ENCODE measurements around the gene ATP5F1C. TPM values are rescaled to one million over a fixed set of nuclear protein-coding genes. Genes with fewer than 3 reads are reported as not detected.

The ATP5F1C gene
- total RNA-seq, 4 donors from 2014 or later = 193 to 492 (median 332) TPM

- in situ Hi-C loops (cut with MboI; ENCODE audit: low pct_ligation_motif_present in 1 of 4, low pct_unique_long_range_greater_than_20kb in 1 of 4, low sequenced_read_pairs in 3 of 4) = no loop called here
- TF ChIP-seq POLR2A (IDR thresholded peaks at IDR 0.05) = no peak
- no peak for TF ChIP-seq EP300 (IDR thresholded peaks at IDR 0.05; ENCODE audit: low read depth)
- peak in 2 of 5 experiments; percentile 17 to 33 for TF ChIP-seq CTCF (IDR thresholded peaks at IDR 0.05)
- 0 to 2% methylated on average over 9 to 17 of the region's 17 CpGs for WGBS, 2 donors (ENCODE audit: low coverage in 1 of 2)
- DNase-seq = peak; percentile 44
- H3K27ac ChIP-seq = peak overlapping the region in 3 of 4 donors; percentile 78 to 83 (median 81)
- H3K36me3 ChIP-seq = peaks cover 0 to under 1% (median 0%) of the 10 kb centered on the region in 4 donors
- intact Hi-C loops (cut with DNase I; ENCODE audit: low total_unique reads) = no loop called here
- H3K27me3 ChIP-seq = no peaks in the 10 kb centered on the region
- H3K4me3 ChIP-seq = peak overlapping the region; percentile 77 to 98 (median 89)
- H3K4me1 ChIP-seq = peaks cover 9 to 25% (median 11%) of the 10 kb centered on the region in 4 donors
- no peaks in the 10 kb centered on the region for H3K9me3 ChIP-seq
Observed at GRCh38 chr10:7819121-7819460, 31.1 kb downstream of the ATP5F1C start.

DNA sequence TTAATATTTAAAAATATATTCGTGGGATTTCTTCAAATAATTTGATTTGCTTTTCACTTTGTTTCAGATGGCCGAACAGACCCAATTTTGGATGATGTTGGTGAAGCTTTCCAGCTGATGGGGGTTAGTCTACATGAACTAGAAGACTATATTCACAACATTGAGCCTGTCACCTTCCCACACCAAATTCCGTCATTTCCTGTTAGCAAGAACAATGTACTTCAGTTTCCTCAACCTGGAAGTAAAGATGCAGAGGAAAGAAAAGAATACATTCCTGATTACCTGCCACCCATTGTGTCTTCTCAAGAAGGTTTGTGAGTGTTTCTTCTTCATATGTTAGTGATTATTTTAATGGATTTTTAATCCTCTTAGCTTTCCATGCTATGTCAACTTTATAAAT, 36.3 kb downstream of the ATP5F1C start:
- H3K27me3 ChIP-seq = no peaks in the 10 kb centered on the region
- in situ Hi-C loops (cut with MboI; ENCODE audit: low pct_ligation_motif_present in 1 of 4, low pct_unique_long_range_greater_than_20kb in 1 of 4, low sequenced_read_pairs in 3 of 4) = no loop called here
- 81 to 92% methylated on average over 3 of the region's 3 CpGs for WGBS, 2 donors (ENCODE audit: low coverage in 1 of 2)
- H3K36me3 ChIP-seq = peaks cover 0 to 15% (median 4%) of the 10 kb centered on the region in 4 donors
- TF ChIP-seq POLR2AphosphoS5 (IDR thresholded peaks at IDR 0.05) (no peak), EP300 (IDR thresholded peaks at IDR 0.05; ENCODE audit: low read depth) (no peak), POLR2A (IDR thresholded peaks at IDR 0.05) (no peak), CTCF (IDR thresholded peaks at IDR 0.05) (no peak)
- no peaks in the 10 kb centered on the region for H3K9me3 ChIP-seq
- peaks cover 7 to 13% (median 9%) of the 10 kb centered on the region in 4 donors for H3K4me1 ChIP-seq
- H3K4me3 ChIP-seq = no peak overlapping the region
- no peak for DNase-seq
- H3K27ac ChIP-seq = no peak overlapping the region
- intact Hi-C loops (cut with DNase I; ENCODE audit: low total_unique reads) = no loop called here

DNA sequence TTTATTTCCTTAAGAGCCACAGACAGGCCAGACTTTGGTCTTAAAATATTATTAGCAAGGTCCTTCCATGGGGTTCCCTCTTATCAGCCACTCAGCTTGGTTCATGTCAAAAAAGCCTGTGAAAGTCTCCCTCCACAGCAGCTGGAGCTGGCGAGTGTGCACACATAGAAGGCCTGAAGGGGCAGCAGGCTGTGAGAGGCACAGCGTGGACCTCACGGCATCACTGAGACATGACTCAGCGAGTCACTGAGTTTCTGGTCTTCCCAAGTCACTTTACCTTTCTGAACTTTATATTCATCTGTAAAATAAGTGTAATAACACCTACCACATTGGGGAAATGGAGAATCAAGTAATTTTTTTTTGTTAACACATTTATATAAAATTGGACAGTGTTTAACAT, 39.0 kb downstream of the ATP5F1C start:
- H3K36me3 ChIP-seq = peaks cover 0 to 15% (median 4%) of the 10 kb centered on the region in 4 donors
- no peaks in the 10 kb centered on the region for H3K27me3 ChIP-seq
- peaks cover 0 to 5% (median 0%) of the 10 kb centered on the region in 4 donors for H3K4me1 ChIP-seq
- H3K9me3 ChIP-seq = no peaks in the 10 kb centered on the region
- TF ChIP-seq CTCF (IDR thresholded peaks at IDR 0.05) (no peak), POLR2A (IDR thresholded peaks at IDR 0.05) (no peak), EP300 (IDR thresholded peaks at IDR 0.05; ENCODE audit: low read depth) (no peak), POLR2AphosphoS5 (IDR thresholded peaks at IDR 0.05) (no peak)
- DNase-seq = no peak
- H3K27ac ChIP-seq = no peak overlapping the region
- WGBS, 2 donors (ENCODE audit: low coverage in 1 of 2) = 87 to 100% methylated on average over 4 of the region's 4 CpGs
- intact Hi-C loops (cut with DNase I; ENCODE audit: low total_unique reads) (no loop called here), in situ Hi-C loops (cut with MboI; ENCODE audit: low pct_ligation_motif_present in 1 of 4, low pct_unique_long_range_greater_than_20kb in 1 of 4, low sequenced_read_pairs in 3 of 4) (no loop called here)
- H3K4me3 ChIP-seq = no peak overlapping the region

GRCh38 chr10:7829289-7829834, 41.4 kb downstream of the ATP5F1C start:
- H3K4me3 ChIP-seq = no peak overlapping the region
- H3K27me3 ChIP-seq = no peaks in the 10 kb centered on the region
- in situ Hi-C loops (cut with MboI; ENCODE audit: low pct_ligation_motif_present in 1 of 4, low pct_unique_long_range_greater_than_20kb in 1 of 4, low sequenced_read_pairs in 3 of 4) (no loop called here), intact Hi-C loops (cut with DNase I; ENCODE audit: low total_unique reads) (no loop called here)
- H3K36me3 ChIP-seq = peaks cover 0 to 12% (median 3%) of the 10 kb centered on the region in 4 donors
- peaks cover 0 to 5% (median 0%) of the 10 kb centered on the region in 4 donors for H3K4me1 ChIP-seq
- TF ChIP-seq CTCF (IDR thresholded peaks at IDR 0.05) (no peak), EP300 (IDR thresholded peaks at IDR 0.05; ENCODE audit: low read depth) (no peak), POLR2AphosphoS5 (IDR thresholded peaks at IDR 0.05) (no peak), POLR2A (IDR thresholded peaks at IDR 0.05) (no peak)
- no peak overlapping the region for H3K27ac ChIP-seq
- no peak for DNase-seq
- H3K9me3 ChIP-seq = no peaks in the 10 kb centered on the region
- WGBS, 2 donors (ENCODE audit: low coverage in 1 of 2) = 91 to 96% methylated on average over 10 of the region's 10 CpGs

Data from transverse colon (tissue), 4 donors.